Hepatocyte (in vitro differentiated cells): ENCODE data around the gene KANK4.

Source experiments
- EZH2 ChIP-seq: fragments of 200-600 bp; sonication (generic); IDR thresholded peaks from 2 replicates; pipeline ENCODE4 v1.6.1; 2016; ENCODE audit warnings: antibody characterized with exemption, mild to moderate bottlenecking, borderline replicate concordance
- TF ChIP-seq, protein P1 (sequence below): fragments of 200-600 bp; sonication (generic); IDR thresholded peaks from 2 replicates; pipeline ENCODE4 v1.5.1; 2016; ENCODE audit warnings: antibody characterized with exemption, mild to moderate bottlenecking; ENCODE audit not compliant: poor library complexity

DNA sequence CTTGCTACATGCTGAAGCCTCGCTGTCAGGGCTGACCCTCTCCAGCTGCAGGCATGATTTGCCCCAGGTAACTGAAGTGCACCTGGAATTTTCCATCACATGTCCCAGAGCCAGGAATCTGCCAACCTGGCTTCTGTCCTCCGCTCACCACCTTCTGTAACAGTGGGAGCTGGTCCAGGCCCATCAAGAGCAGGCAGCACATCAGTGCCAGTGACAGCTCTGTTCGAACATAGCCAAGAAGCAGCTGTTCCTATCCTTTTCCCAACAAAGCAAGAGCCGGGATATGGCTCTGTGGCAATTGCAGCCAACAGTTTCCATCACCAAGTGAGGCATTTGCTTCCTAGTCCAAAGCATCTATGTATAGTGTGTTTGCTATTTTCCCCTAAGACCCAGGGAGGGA, 42.2 kb upstream of the KANK4 start:
- TF ChIP-seq, protein P1, sequence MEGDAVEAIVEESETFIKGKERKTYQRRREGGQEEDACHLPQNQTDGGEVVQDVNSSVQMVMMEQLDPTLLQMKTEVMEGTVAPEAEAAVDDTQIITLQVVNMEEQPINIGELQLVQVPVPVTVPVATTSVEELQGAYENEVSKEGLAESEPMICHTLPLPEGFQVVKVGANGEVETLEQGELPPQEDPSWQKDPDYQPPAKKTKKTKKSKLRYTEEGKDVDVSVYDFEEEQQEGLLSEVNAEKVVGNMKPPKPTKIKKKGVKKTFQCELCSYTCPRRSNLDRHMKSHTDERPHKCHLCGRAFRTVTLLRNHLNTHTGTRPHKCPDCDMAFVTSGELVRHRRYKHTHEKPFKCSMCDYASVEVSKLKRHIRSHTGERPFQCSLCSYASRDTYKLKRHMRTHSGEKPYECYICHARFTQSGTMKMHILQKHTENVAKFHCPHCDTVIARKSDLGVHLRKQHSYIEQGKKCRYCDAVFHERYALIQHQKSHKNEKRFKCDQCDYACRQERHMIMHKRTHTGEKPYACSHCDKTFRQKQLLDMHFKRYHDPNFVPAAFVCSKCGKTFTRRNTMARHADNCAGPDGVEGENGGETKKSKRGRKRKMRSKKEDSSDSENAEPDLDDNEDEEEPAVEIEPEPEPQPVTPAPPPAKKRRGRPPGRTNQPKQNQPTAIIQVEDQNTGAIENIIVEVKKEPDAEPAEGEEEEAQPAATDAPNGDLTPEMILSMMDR: no peak
- TF ChIP-seq EZH2: no peak
